Measurements from ENCODE around the gene EYS. TPM values are rescaled to one million over a fixed set of nuclear protein-coding genes. Genes with fewer than 3 reads are reported as not detected.

The EYS gene
- total and polyA plus RNA-seq, 2 of the 8 experiments (the other 6 are each of a cell fraction or from before 2014, with no cell fraction given) = 0.05 to 0.13 TPM

GRCh38 chr6:63732336-63732735 is 1974.7 kb downstream of the EYS start:
- DNase-seq (ENCODE audit: low read depth in 1 of 2, low spot score in 2 of 2) = no peak
- no peak overlapping the region for H3K56ac ChIP-seq (replicated peaks; ENCODE audit: insufficient read length, low read depth, low read length)
- TF ChIP-seq JUND (IDR thresholded peaks at IDR 0.05; ENCODE audit: low read length) (no peak), GTF2F1 (IDR thresholded peaks at IDR 0.05; ENCODE audit: borderline replicate concordance, low read depth, low read length) (no peak)

More at GRCh38 chr6:63732336-63732735, 1974.7 kb downstream of the EYS start:
- H3K4ac ChIP-seq (replicated peaks; ENCODE audit: insufficient read length, low read depth, low read length) = no peak overlapping the region
- H2BK120ac ChIP-seq (replicated peaks; ENCODE audit: low read depth, low read length) = no peak overlapping the region
- no peaks in the 10 kb centered on the region for H3K4me1 ChIP-seq (replicated peaks in 1 of 4; ENCODE audit: control insufficient read depth in 3 of 4, insufficient read depth in 4 of 4, low read length in 3 of 4)
- FAIRE-seq = no peak
- H3K27me3 ChIP-seq (replicated peaks in 1 of 4; ENCODE audit: control insufficient read depth in 3 of 4, extremely low read depth in 1 of 4, insufficient read depth in 3 of 4, low read length in 3 of 4) = no peaks in the 10 kb centered on the region
- ChIA-PET POLR2A (ENCODE audit: partially characterized antibody) (no interaction called here), CTCF (ENCODE audit: partially characterized antibody) (no interaction called here)
- no peak overlapping the region for H3K4me2 ChIP-seq (ENCODE audit: insufficient read depth in 1 of 2, low read depth in 2 of 2, low read length in 2 of 2)
- H3K79me2 ChIP-seq (ENCODE audit: control insufficient read depth in 1 of 2, insufficient read depth in 2 of 2, low read length in 2 of 2) = no peaks in the 10 kb centered on the region
- no peak overlapping the region for H2BK20ac ChIP-seq (ENCODE audit: low read length)
- no peak overlapping the region for H4K8ac ChIP-seq (ENCODE audit: extremely low read depth, insufficient read depth, low read length)
- no peak overlapping the region for H2BK5ac ChIP-seq (ENCODE audit: low read depth, low read length)
- H3K9ac ChIP-seq (replicated peaks in 1 of 4; ENCODE audit: extremely low read depth in 1 of 4, low read depth in 3 of 4, low read length in 3 of 4) = no peak overlapping the region
- H4K20me1 ChIP-seq (replicated peaks in 1 of 2; ENCODE audit: control insufficient read depth in 1 of 2, insufficient read depth in 2 of 2, low read length in 2 of 2) = no peaks in the 10 kb centered on the region
- whole genome bisulfite sequencing, 2 experiments (ENCODE audit: extremely low coverage in 1 of 2, insufficient coverage in 1 of 2, insufficient read length in 1 of 2, insufficient replicate concordance in 2 of 2, low coverage in 1 of 2, low lambda C conversion rate in 2 of 2, missing lambda C conversion rate in 1 of 2) = 81% methylated on average over 2 of the region's 2 CpGs; no CpG with 5 or more reads in 1 of the 2 experiments
- no peak overlapping the region for H2AFZ ChIP-seq (ENCODE audit: low read length)
- H2BK15ac ChIP-seq (ENCODE audit: low read length) = no peak overlapping the region
- H3K27ac ChIP-seq (ENCODE audit: low read depth, low read length) = no peak overlapping the region
- no peaks in the 10 kb centered on the region for H3K36me3 ChIP-seq (ENCODE audit: control insufficient read depth in 2 of 4, insufficient read depth in 4 of 4, low read length in 3 of 4)
- H2AK5ac ChIP-seq (ENCODE audit: low read depth, low read length) = no peak overlapping the region
- no peaks in the 10 kb centered on the region for H3K79me1 ChIP-seq (ENCODE audit: low read depth, low read length)
- no peak overlapping the region for H3K4me3 ChIP-seq (ENCODE audit: extremely low read depth in 1 of 4, insufficient read depth in 2 of 4, low read depth in 3 of 4, low read length in 4 of 4)
- no peaks in the 10 kb centered on the region for H3K9me3 ChIP-seq (ENCODE audit: insufficient read depth in 2 of 2, low read depth in 1 of 2, low read length in 1 of 2)
- no peak overlapping the region for H2BK12ac ChIP-seq (ENCODE audit: low read depth, low read length)
- no peak overlapping the region for H3K14ac ChIP-seq (ENCODE audit: insufficient read length)
- H4K5ac ChIP-seq (ENCODE audit: insufficient read length, low read depth, low read length) = no peak overlapping the region
- H3K18ac ChIP-seq (ENCODE audit: extremely low read depth, low read length) = no peak overlapping the region
- H4K91ac ChIP-seq (replicated peaks; ENCODE audit: insufficient read length, low read length) = no peak overlapping the region
- no peak overlapping the region for H3K23ac ChIP-seq (ENCODE audit: insufficient read length)
- no peaks in the 10 kb centered on the region for H3K23me2 ChIP-seq (ENCODE audit: low read depth, low read length)

Measured in H1 (cell line).